ENCODE results near the gene AK4.

AK4 gene

DNA sequence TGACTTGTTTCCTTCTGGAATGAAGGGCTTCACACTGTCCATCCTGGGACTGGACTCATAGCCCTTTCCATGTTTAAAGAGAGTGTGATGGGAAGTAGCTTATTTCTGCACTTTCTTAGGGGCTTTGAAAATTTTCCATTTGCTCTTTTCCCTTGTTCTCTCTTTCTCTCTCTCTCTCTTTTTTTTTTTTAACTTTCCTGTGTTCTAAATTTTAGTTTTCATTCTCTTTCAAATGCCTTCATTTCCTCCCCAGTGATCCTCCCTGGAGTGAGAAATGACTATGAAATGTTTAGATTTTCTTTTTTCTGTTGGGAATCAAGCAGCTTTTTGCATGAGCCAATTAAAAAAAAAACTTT lies 2.1 kb downstream of the AK4 start:
- no peak overlapping the region for H3K4me2 ChIP-seq (ENCODE audit: insufficient read depth, low read length)
- H3K9me3 ChIP-seq (ENCODE audit: insufficient read depth, low read length, severe bottlenecking) = no peaks in the 10 kb centered on the region
- no peak for TF ChIP-seq EZH2 (IDR thresholded peaks at IDR 0.05; ENCODE audit: borderline replicate concordance, low read depth, low read length, severe bottlenecking)
- TF ChIP-seq, protein P1, sequence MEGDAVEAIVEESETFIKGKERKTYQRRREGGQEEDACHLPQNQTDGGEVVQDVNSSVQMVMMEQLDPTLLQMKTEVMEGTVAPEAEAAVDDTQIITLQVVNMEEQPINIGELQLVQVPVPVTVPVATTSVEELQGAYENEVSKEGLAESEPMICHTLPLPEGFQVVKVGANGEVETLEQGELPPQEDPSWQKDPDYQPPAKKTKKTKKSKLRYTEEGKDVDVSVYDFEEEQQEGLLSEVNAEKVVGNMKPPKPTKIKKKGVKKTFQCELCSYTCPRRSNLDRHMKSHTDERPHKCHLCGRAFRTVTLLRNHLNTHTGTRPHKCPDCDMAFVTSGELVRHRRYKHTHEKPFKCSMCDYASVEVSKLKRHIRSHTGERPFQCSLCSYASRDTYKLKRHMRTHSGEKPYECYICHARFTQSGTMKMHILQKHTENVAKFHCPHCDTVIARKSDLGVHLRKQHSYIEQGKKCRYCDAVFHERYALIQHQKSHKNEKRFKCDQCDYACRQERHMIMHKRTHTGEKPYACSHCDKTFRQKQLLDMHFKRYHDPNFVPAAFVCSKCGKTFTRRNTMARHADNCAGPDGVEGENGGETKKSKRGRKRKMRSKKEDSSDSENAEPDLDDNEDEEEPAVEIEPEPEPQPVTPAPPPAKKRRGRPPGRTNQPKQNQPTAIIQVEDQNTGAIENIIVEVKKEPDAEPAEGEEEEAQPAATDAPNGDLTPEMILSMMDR (IDR thresholded peaks at IDR 0.05; ENCODE audit: borderline replicate concordance, extremely low read depth, low read length, poor library complexity, severe bottlenecking) = no peak
- H3K27me3 ChIP-seq (ENCODE audit: insufficient read depth, low read length, poor library complexity) = peaks cover 4% of the 10 kb centered on the region
- no peaks in the 10 kb centered on the region for H3K4me1 ChIP-seq (ENCODE audit: insufficient read depth, low read length)
- no peak overlapping the region for H3K9ac ChIP-seq (ENCODE audit: low read depth, low read length)
- H3K27ac ChIP-seq (ENCODE audit: low read length) = no peak overlapping the region
- H3K79me2 ChIP-seq (ENCODE audit: insufficient read depth, low read length) = no peaks in the 10 kb centered on the region
- no peaks in the 10 kb centered on the region for H3K36me3 ChIP-seq (ENCODE audit: insufficient read depth, low read length)
- ATAC-seq (ENCODE audit: insufficient read depth, low read depth) (no peak), DNase-seq (no peak)
- no peak overlapping the region for H3K4me3 ChIP-seq (ENCODE audit: low read depth in 1 of 2, low read length in 2 of 2)
- no peak overlapping the region for H2AFZ ChIP-seq (ENCODE audit: low read depth, low read length)
- no peaks in the 10 kb centered on the region for H4K20me1 ChIP-seq (ENCODE audit: insufficient read depth, low read length)

DNA sequence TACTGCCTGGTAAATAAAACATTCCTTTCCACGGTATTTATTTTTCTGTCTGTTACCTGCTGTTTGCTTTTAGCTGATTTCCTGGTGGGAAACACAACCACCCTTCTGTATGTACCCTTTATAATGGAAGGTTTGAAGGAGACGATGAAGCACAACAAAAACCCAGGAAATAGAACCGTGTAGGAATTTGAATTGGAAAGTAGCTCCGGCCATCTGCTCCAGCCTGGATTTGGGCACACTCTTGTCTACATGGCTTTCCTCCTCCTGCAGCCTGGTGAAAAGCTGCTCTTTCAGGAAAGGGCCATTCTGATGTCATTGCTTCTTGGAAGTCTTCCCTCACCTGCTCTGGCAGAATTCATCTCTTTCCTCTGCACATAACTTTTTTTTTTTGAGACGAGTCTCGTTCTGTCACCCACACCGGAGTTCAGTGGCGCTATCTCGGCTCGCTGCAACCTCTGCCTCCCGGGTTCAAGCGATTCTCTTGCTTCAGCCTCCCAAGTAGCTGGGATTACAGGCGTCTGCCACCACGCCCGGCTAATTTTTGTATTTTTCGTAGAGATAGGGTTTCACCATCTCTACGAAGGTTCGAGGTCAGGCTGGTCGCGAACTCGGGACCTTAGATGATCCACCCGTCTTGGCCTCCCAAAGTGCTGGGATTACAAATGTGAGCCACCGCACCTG lies 2.7 kb downstream of the AK4 start:
- no peak overlapping the region for H3K4me3 ChIP-seq (ENCODE audit: low read depth in 1 of 2, low read length in 2 of 2)
- ATAC-seq (ENCODE audit: insufficient read depth, low read depth) = no peak
- peaks cover 4% of the 10 kb centered on the region for H3K27me3 ChIP-seq (ENCODE audit: insufficient read depth, low read length, poor library complexity)
- TF ChIP-seq EZH2 (IDR thresholded peaks at IDR 0.05; ENCODE audit: borderline replicate concordance, low read depth, low read length, severe bottlenecking) = no peak
- TF ChIP-seq, protein P1 (IDR thresholded peaks at IDR 0.05; ENCODE audit: borderline replicate concordance, extremely low read depth, low read length, poor library complexity, severe bottlenecking) = no peak
- H3K27ac ChIP-seq (ENCODE audit: low read length) = no peak overlapping the region
- no peaks in the 10 kb centered on the region for H3K36me3 ChIP-seq (ENCODE audit: insufficient read depth, low read length)
- no peak for DNase-seq
- H2AFZ ChIP-seq (ENCODE audit: low read depth, low read length) = no peak overlapping the region
- no peak overlapping the region for H3K9ac ChIP-seq (ENCODE audit: low read depth, low read length)
- no peaks in the 10 kb centered on the region for H4K20me1 ChIP-seq (ENCODE audit: insufficient read depth, low read length)
- no peaks in the 10 kb centered on the region for H3K4me1 ChIP-seq (ENCODE audit: insufficient read depth, low read length)
- H3K79me2 ChIP-seq (ENCODE audit: insufficient read depth, low read length) = no peaks in the 10 kb centered on the region
- no peaks in the 10 kb centered on the region for H3K9me3 ChIP-seq (ENCODE audit: insufficient read depth, low read length, severe bottlenecking)
- no peak overlapping the region for H3K4me2 ChIP-seq (ENCODE audit: insufficient read depth, low read length)

DNA sequence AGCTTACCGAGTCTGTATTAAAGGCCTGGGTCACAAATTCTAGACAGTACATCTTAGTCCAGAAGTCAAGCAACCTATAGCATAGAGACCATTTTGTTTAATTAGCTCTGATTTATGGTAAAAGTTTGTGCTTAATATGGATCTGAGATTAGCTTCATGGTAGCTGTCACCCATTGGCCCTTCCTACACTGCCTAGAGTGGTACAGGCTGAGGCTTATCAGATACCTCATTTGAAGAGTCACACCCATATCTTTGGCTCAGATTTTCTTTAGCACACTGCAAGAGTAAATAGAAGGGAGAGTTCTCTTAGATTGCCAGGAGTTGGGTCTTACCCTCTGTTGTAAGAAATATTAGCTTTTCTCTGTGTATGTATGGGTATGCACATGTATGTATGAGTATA lies 3.6 kb downstream of the AK4 start:
- Histone ChIP-seq H3K79me2 (ENCODE audit: insufficient read depth, low read length) (no peaks in the 10 kb centered on the region), H4K20me1 (ENCODE audit: insufficient read depth, low read length) (no peaks in the 10 kb centered on the region), H3K4me3 (ENCODE audit: low read depth in 1 of 2, low read length in 2 of 2) (no peak overlapping the region), H3K9me3 (ENCODE audit: insufficient read depth, low read length, severe bottlenecking) (no peaks in the 10 kb centered on the region), H2AFZ (ENCODE audit: low read depth, low read length) (no peak overlapping the region), H3K9ac (ENCODE audit: low read depth, low read length) (no peak overlapping the region), H3K27me3 (ENCODE audit: insufficient read depth, low read length, poor library complexity) (peaks cover 4% of the 10 kb centered on the region), H3K4me1 (ENCODE audit: insufficient read depth, low read length) (no peaks in the 10 kb centered on the region), H3K4me2 (ENCODE audit: insufficient read depth, low read length) (no peak overlapping the region), H3K27ac (ENCODE audit: low read length) (no peak overlapping the region), H3K36me3 (ENCODE audit: insufficient read depth, low read length) (no peaks in the 10 kb centered on the region)
- ATAC-seq (ENCODE audit: insufficient read depth, low read depth) (no peak), DNase-seq (no peak)
- no peak for TF ChIP-seq EZH2 (IDR thresholded peaks at IDR 0.05; ENCODE audit: borderline replicate concordance, low read depth, low read length, severe bottlenecking)
- TF ChIP-seq, protein P1 (IDR thresholded peaks at IDR 0.05; ENCODE audit: borderline replicate concordance, extremely low read depth, low read length, poor library complexity, severe bottlenecking) = no peak

Data from DND-41 (cell line).